B cell (primary cell): ENCODE data around the gene RAB5B. TPM values are rescaled to one million over a fixed set of nuclear protein-coding genes. Genes with fewer than 3 reads are reported as not detected.

Source experiments
- ATAC-seq: fragments of 200-7000 bp; cut with Tn5 transposase; one replicate; pipeline ENCODE4 v1.10.0; 2021; ENCODE audit warnings: low read depth, mild to moderate bottlenecking, moderate number of reproducible peaks, moderate library complexity
- CTCF ChIA-PET: fragments of 350-600 bp; sonication (Branson Sonifier 250); formaldehyde crosslinking; loops from one replicate; lab custom pipeline; 2021; ENCODE audit warnings: antibody characterized with exemption, inconsistent platforms; lab: Charles Lee
- POLR2A ChIA-PET: fragments of 350-600 bp; sonication (Branson Sonifier 250); formaldehyde crosslinking; loops from one replicate; lab custom pipeline; 2021; ENCODE audit warnings: antibody characterized with exemption; lab: Charles Lee
- DNase-seq: peaks from one replicate; pipeline ENCODE4 v3.0.0; 2013
- H2AFZ ChIP-seq: 2 replicates; pipeline ENCODE4 v1.6.1; 2012; ENCODE audit warnings: mild to moderate bottlenecking, low read depth, low read length; ENCODE audit not compliant: insufficient read depth, poor library complexity, severe bottlenecking
- H3K27ac ChIP-seq, 2 donors: 1 replicate in 1 of 2; 2 replicates in 1 of 2; pipeline ENCODE4 v1.5.1; 2012 to 2013; ENCODE audit warnings: low read length in 2 of 2, mild to moderate bottlenecking in 2 of 2, moderate library complexity in 1 of 2
- H3K27me3 ChIP-seq, 4 experiments: fragments of 200-600 bp in 1 of 4; sonication (generic) in 1 of 4; replicated peaks in 1 of 4; 1 replicate in 2 of 4; 2 replicates in 2 of 4; pipeline versions ENCODE4 v1.6.1 to v1.7.0; 2013 to 2016; ENCODE audit warnings: low read length in 3 of 4, mild to moderate bottlenecking in 2 of 4, mixed read lengths in 1 of 4, moderate library complexity in 1 of 4; ENCODE audit not compliant: insufficient read depth in 4 of 4, control insufficient read depth in 3 of 4; ENCODE audit errors: control extremely low read depth in 1 of 4
- H3K36me3 ChIP-seq, 2 experiments: replicated peaks in 1 of 2; 1 replicate in 1 of 2; 2 replicates in 1 of 2; pipeline versions ENCODE4 v1.6.1 to v1.7.1; 2013; ENCODE audit warnings: low read length in 1 of 2; ENCODE audit not compliant: insufficient read depth in 2 of 2, control insufficient read depth in 1 of 2; ENCODE audit errors: control extremely low read depth in 1 of 2, extremely low read depth in 1 of 2
- H3K4me1 ChIP-seq, 2 donors: fragments of 200-600 bp in 1 of 2; sonication (generic) in 1 of 2; 1 replicate in 1 of 2; 2 replicates in 1 of 2; pipeline versions ENCODE4 v1.5.1 to v1.6.1; 2013 to 2017; ENCODE audit warnings: low read length in 2 of 2; ENCODE audit not compliant: control insufficient read depth in 2 of 2, insufficient read depth in 2 of 2
- H3K4me2 ChIP-seq: replicated peaks from 2 replicates; pipeline ENCODE3; 2012; ENCODE audit warnings: mild to moderate bottlenecking, low read depth, low read length; ENCODE audit not compliant: poor library complexity, severe bottlenecking
- H3K4me3 ChIP-seq, 5 experiments: fragments of 200-600 bp in 1 of 5; sonication (generic) in 1 of 5; 1 replicate in 3 of 5; 2 replicates in 2 of 5; pipeline versions ENCODE4 v1.5.1 to v1.7.0; 2011 to 2016; ENCODE audit warnings: low read length in 4 of 5, mild to moderate bottlenecking in 4 of 5, low read depth in 2 of 5, control low read depth in 1 of 5, moderate library complexity in 1 of 5; ENCODE audit not compliant: insufficient read depth in 1 of 5; ENCODE audit errors: control extremely low read depth in 1 of 5, extremely low read depth in 1 of 5
- H3K79me2 ChIP-seq: fragments of 200-600 bp; sonication (generic); one replicate; pipeline ENCODE4 v1.6.0; 2016; ENCODE audit warnings: low read length; ENCODE audit not compliant: control insufficient read depth, insufficient read depth
- H3K9ac ChIP-seq: fragments of 200-600 bp; sonication (generic); 2 replicates; pipeline ENCODE4 v1.6.1; 2017; ENCODE audit warnings: mild to moderate bottlenecking, low read length, moderate library complexity
- H3K9me3 ChIP-seq, 3 donors: one replicate each; pipeline versions ENCODE4 v1.6.1 to v1.7.1; 2013; ENCODE audit warnings: low read length in 2 of 3; ENCODE audit not compliant: control insufficient read depth in 2 of 3, insufficient read depth in 1 of 3; ENCODE audit errors: control extremely low read depth in 1 of 3
- H4K20me1 ChIP-seq: 2 replicates; pipeline ENCODE4 v1.6.0; 2012; ENCODE audit warnings: mild to moderate bottlenecking, low read length; ENCODE audit not compliant: insufficient read depth, control insufficient read depth, poor library complexity, severe bottlenecking
- H3K27ac Mint-ChIP-seq: one replicate; pipeline ENCODE4 v1.8.0; 2021; ENCODE audit warnings: mixed read lengths
- H3K27me3 Mint-ChIP-seq: one replicate; pipeline ENCODE4 v1.8.0; 2021; ENCODE audit warnings: mixed read lengths
- H3K4me1 Mint-ChIP-seq: one replicate; pipeline ENCODE4 v1.8.0; 2021; ENCODE audit warnings: mixed read lengths
- H3K4me3 Mint-ChIP-seq: one replicate; pipeline ENCODE4 v1.8.0; 2021; ENCODE audit warnings: mixed read lengths
- H3K9me3 Mint-ChIP-seq: one replicate; pipeline ENCODE4 v1.8.0; 2022; ENCODE audit warnings: mixed read lengths; ENCODE audit not compliant: insufficient read depth
- EZH2 ChIP-seq: IDR thresholded peaks from 2 replicates; pipeline ENCODE4 v1.6.1; 2012; ENCODE audit warnings: borderline replicate concordance, low read depth, mild to moderate bottlenecking, moderate library complexity, low read length; ENCODE audit not compliant: insufficient read depth, poor library complexity, severe bottlenecking
- WGBS: methylation state at CpG from one replicate; pipeline ENCODE4 v1.1.5; 2013; ENCODE audit warnings: missing lambda C conversion rate; ENCODE audit not compliant: insufficient coverage; 5-methylcytosine and 5-hydroxymethylcytosine counted together
- intact Hi-C: fragments of 100-400 bp; cut with micrococcal nuclease; formaldehyde crosslinking; loops from one replicate; pipeline ENCODE4 v1.10.0; 2022
- polyA plus RNA-seq: library from polyadenylated mRNA; depleted of rRNA; stranded (reverse); fragments of >200 nt; gene quantifications from 2 replicates; pipeline ENCODE4 v1.2.3, GENCODE V29; 2012
- total RNA-seq, 2 donors: library from RNA; stranded (reverse); fragments of 120-200 nt in 1 of 2; gene quantifications; 1 replicate in 1 of 2; 2 replicates in 1 of 2; pipeline versions ENCODE4 v1.2.3 to v1.2.4, GENCODE V29; 2013 to 2022
- TF ChIP-seq, protein P1 (sequence below): fragments of 200-600 bp; IDR thresholded peaks from one replicate; pipeline ENCODE4 v1.8.0; 2022; ENCODE audit warnings: antibody characterized with exemption, mild to moderate bottlenecking

Gene RAB5B
- total and polyA plus RNA-seq, 2 donors (not counting 1 experiment from before 2014, with no cell fraction given) = 42.1 to 111 TPM

DNA sequence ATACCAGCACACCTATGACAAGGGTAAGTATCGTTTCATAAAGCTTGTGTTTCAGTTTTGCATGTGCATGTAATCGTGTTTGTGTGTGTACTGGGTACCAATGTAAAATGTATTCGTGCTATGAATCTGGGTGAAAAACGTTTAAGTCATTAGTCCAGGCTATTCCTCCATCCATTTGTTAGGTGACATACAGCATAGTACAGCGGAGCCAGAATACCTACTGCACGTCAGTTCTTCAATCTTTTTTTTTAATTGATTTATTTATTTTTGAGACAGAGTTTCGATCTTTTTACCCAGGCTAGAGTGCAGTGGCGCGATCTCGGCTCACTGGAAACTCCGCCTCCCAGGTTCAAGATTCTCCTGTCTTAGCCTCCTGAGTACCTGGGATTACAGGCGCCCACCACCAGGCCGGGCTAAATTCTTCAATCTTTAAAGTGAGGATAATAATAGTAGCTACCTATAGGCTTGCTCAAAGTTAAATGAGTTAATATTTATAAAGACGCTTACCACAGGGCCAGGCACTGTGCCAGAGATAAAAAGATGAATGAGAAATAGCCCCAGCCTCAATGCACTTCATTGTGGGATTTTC is 67.2 kb downstream of the RAB5B start:
- 83% methylated on average over 6 of the region's 14 CpGs for WGBS

More for the DNA sequence above, 67.2 kb downstream of the RAB5B start:
- POLR2A ChIA-PET = interaction anchor here (0.6 to 1.2 kb wide), 5 partner anchors 34 to 161 kb away, joined by 3 to 9 read pairs (median 6); no protein-coding TSS in a partner anchor
- Histone ChIP-seq H4K20me1 (peaks cover 16% of the 10 kb centered on the region), H3K27me3 (no peaks in the 10 kb centered on the region), H3K4me1 (peaks cover 18 to 21% of the 10 kb centered on the region in 2 donors), H2AFZ (peak overlapping the region; percentile 98), H3K4me3 (peak overlapping the region in 4 of 5 experiments; percentile 70 to 95 (median 87)), H3K36me3 (peaks cover 6 to 25% of the 10 kb centered on the region in 2 experiments), H3K79me2 (peaks cover 21% of the 10 kb centered on the region), H3K4me2 (peak overlapping the region; percentile 80), H3K9me3 (no peaks in the 10 kb centered on the region), H3K27ac (peak overlapping the region; percentile 68 to 77), H3K9ac (peak overlapping the region; percentile 63)
- TF ChIP-seq, protein P1, sequence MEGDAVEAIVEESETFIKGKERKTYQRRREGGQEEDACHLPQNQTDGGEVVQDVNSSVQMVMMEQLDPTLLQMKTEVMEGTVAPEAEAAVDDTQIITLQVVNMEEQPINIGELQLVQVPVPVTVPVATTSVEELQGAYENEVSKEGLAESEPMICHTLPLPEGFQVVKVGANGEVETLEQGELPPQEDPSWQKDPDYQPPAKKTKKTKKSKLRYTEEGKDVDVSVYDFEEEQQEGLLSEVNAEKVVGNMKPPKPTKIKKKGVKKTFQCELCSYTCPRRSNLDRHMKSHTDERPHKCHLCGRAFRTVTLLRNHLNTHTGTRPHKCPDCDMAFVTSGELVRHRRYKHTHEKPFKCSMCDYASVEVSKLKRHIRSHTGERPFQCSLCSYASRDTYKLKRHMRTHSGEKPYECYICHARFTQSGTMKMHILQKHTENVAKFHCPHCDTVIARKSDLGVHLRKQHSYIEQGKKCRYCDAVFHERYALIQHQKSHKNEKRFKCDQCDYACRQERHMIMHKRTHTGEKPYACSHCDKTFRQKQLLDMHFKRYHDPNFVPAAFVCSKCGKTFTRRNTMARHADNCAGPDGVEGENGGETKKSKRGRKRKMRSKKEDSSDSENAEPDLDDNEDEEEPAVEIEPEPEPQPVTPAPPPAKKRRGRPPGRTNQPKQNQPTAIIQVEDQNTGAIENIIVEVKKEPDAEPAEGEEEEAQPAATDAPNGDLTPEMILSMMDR = no peak
- no peak for TF ChIP-seq EZH2
- intact Hi-C loops = loop anchor here (1.0 to 10.0 kb wide), 9 partner anchors 34 to 646 kb away; partner anchors contain the start of genes PA2G4, PTGES3, PYM1 and SARNP
- CTCF ChIA-PET = interaction anchor here (0.6 to 2.3 kb wide), 15 partner anchors 12 to 311 kb away, joined by 3 to 18 read pairs (median 3); partner anchors contain the start of genes ORMDL2, SARNP and SUOX
- ATAC-seq (no peak), DNase-seq (peak; percentile 15)
- Mint-ChIP-seq H3K27me3 (no peaks in the 10 kb centered on the region), H3K27ac (peak overlapping the region; percentile 97), H3K4me1 (peaks cover 22% of the 10 kb centered on the region), H3K4me3 (peak overlapping the region; percentile 98), H3K9me3 (no peaks in the 10 kb centered on the region)
